Neural progenitor cell (in vitro differentiated cells): Measurements from ENCODE around the gene CENPX. TPM values are rescaled to one million over a fixed set of nuclear protein-coding genes. Genes with fewer than 3 reads are reported as not detected.

ENCODE experiments used
- DNase-seq: peaks from one replicate; pipeline ENCODE4 v3.0.0-alpha.2; 2016; ENCODE audit warnings: low spot score
- H2AFZ ChIP-seq: fragments of 200-600 bp; sonication (generic); replicated peaks from 2 replicates; pipeline ENCODE4 v1.6.1; 2016; ENCODE audit warnings: antibody characterized with exemption
- H3F3A ChIP-seq: fragments of 200-600 bp; sonication (generic); 2 replicates; pipeline ENCODE4 v1.6.1; 2016; ENCODE audit warnings: antibody characterized with exemption, low read depth
- H3K27ac ChIP-seq: fragments of 200-600 bp; sonication (generic); 2 replicates; pipeline ENCODE4 v1.5.1; 2016; ENCODE audit warnings: mild to moderate bottlenecking
- H3K27me3 ChIP-seq: fragments of 200-600 bp; sonication (generic); 2 replicates; pipeline ENCODE4 v1.6.1; 2016; ENCODE audit warnings: mild to moderate bottlenecking, moderate library complexity
- H3K36me3 ChIP-seq: fragments of 200-600 bp; sonication (generic); 2 replicates; pipeline ENCODE4 v1.5.1; 2016
- H3K4me1 ChIP-seq: fragments of 200-600 bp; sonication (generic); 2 replicates; pipeline ENCODE4 v1.6.1; 2016; ENCODE audit warnings: mixed run types
- H3K4me2 ChIP-seq: fragments of 200-600 bp; sonication (generic); 2 replicates; pipeline ENCODE4 v1.6.1; 2016
- H3K4me3 ChIP-seq: fragments of 200-600 bp; sonication (generic); 2 replicates; pipeline ENCODE4 v1.5.1; 2016
- H3K79me2 ChIP-seq: fragments of 200-600 bp; sonication (generic); 2 replicates; pipeline ENCODE4 v1.6.1; 2016; ENCODE audit warnings: low read depth
- H3K9ac ChIP-seq: fragments of 200-600 bp; sonication (generic); 2 replicates; pipeline ENCODE4 v1.6.1; 2016
- H3K9me3 ChIP-seq: fragments of 200-600 bp; sonication (generic); 2 replicates; pipeline ENCODE4 v1.5.1; 2016; ENCODE audit warnings: low read depth
- H4K20me1 ChIP-seq: fragments of 200-600 bp; sonication (generic); 2 replicates; pipeline ENCODE4 v1.6.1; 2016; ENCODE audit warnings: low read depth
- H3K27ac Mint-ChIP-seq: 3 replicates; pipeline ENCODE4 v1.8.0; 2021; ENCODE audit warnings: mixed read lengths
- H3K27me3 Mint-ChIP-seq: 2 replicates; pipeline ENCODE4 v1.8.0; 2022; ENCODE audit warnings: low read depth, mild to moderate bottlenecking, inconsistent platforms, moderate library complexity, mixed read lengths; ENCODE audit not compliant: insufficient read depth
- H3K36me3 Mint-ChIP-seq: 3 replicates; pipeline ENCODE4 v1.8.0; 2021; ENCODE audit warnings: mixed read lengths
- H3K4me1 Mint-ChIP-seq: 3 replicates; pipeline ENCODE4 v1.8.0; 2021; ENCODE audit warnings: mixed read lengths
- H3K4me3 Mint-ChIP-seq: 3 replicates; pipeline ENCODE4 v1.8.0; 2021; ENCODE audit warnings: mild to moderate bottlenecking, moderate library complexity, mixed read lengths
- H3K9me3 Mint-ChIP-seq: 3 replicates; pipeline ENCODE4 v1.8.0; 2020; ENCODE audit warnings: mixed read lengths
- EZH2 ChIP-seq: fragments of 200-600 bp; sonication (generic); IDR thresholded peaks from 2 replicates; pipeline ENCODE4 v1.6.1; 2017; ENCODE audit warnings: antibody characterized with exemption, mild to moderate bottlenecking, moderate library complexity
- EZH2phosphoT487 ChIP-seq: fragments of 200-600 bp; sonication (generic); IDR thresholded peaks from 2 replicates; pipeline ENCODE4 v1.6.1; 2017; ENCODE audit warnings: antibody characterized with exemption
- total RNA-seq: library from RNA; depleted of rRNA; stranded (reverse); fragments of >200 nt; gene quantifications from 2 replicates; pipeline ENCODE4 v1.2.3, GENCODE V29; 2015; ENCODE audit warnings: low replicate concordance
- TF ChIP-seq, protein P1 (sequence below): fragments of 200-600 bp; sonication (generic); IDR thresholded peaks from 2 replicates; pipeline ENCODE4 v1.5.1; 2017; ENCODE audit warnings: antibody characterized with exemption, mild to moderate bottlenecking

The CENPX gene
- total RNA-seq, 1 donor from 2014 or later, result 53.0 TPM

- Histone ChIP-seq H3K36me3 (no peaks in the 10 kb centered on the region), H3K4me3 (no peak overlapping the region), H3K9ac (no peak overlapping the region), H3K27ac (no peak overlapping the region), H3K79me2 (no peaks in the 10 kb centered on the region), H3K9me3 (no peaks in the 10 kb centered on the region), H2AFZ (no peak overlapping the region), H3F3A (no peaks in the 10 kb centered on the region), H4K20me1 (peaks cover 4% of the 10 kb centered on the region), H3K4me2 (no peak overlapping the region), H3K27me3 (no peaks in the 10 kb centered on the region), H3K4me1 (no peaks in the 10 kb centered on the region)
- H3K27ac Mint-ChIP-seq, result no peak overlapping the region
- peaks cover 3% of the 10 kb centered on the region for H3K27me3 Mint-ChIP-seq
- H3K4me1 Mint-ChIP-seq, result peaks cover 11% of the 10 kb centered on the region
- no peak for DNase-seq
- TF ChIP-seq EZH2 (no peak), EZH2phosphoT487 (no peak)
- TF ChIP-seq, protein P1, sequence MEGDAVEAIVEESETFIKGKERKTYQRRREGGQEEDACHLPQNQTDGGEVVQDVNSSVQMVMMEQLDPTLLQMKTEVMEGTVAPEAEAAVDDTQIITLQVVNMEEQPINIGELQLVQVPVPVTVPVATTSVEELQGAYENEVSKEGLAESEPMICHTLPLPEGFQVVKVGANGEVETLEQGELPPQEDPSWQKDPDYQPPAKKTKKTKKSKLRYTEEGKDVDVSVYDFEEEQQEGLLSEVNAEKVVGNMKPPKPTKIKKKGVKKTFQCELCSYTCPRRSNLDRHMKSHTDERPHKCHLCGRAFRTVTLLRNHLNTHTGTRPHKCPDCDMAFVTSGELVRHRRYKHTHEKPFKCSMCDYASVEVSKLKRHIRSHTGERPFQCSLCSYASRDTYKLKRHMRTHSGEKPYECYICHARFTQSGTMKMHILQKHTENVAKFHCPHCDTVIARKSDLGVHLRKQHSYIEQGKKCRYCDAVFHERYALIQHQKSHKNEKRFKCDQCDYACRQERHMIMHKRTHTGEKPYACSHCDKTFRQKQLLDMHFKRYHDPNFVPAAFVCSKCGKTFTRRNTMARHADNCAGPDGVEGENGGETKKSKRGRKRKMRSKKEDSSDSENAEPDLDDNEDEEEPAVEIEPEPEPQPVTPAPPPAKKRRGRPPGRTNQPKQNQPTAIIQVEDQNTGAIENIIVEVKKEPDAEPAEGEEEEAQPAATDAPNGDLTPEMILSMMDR, result peak; percentile 15
- H3K9me3 Mint-ChIP-seq, result no peaks in the 10 kb centered on the region
- peaks cover 4% of the 10 kb centered on the region for H3K36me3 Mint-ChIP-seq
- H3K4me3 Mint-ChIP-seq, result no peak overlapping the region
Measured at GRCh38 chr17:82007495-82008257, 15.0 kb downstream of the CENPX start.

- DNase-seq, result no peak
- Mint-ChIP-seq H3K27ac (no peak overlapping the region), H3K36me3 (peaks cover 4% of the 10 kb centered on the region), H3K4me3 (no peak overlapping the region), H3K9me3 (no peaks in the 10 kb centered on the region), H3K4me1 (peaks cover 11% of the 10 kb centered on the region), H3K27me3 (peaks cover 3% of the 10 kb centered on the region)
- no peaks in the 10 kb centered on the region for H3F3A ChIP-seq
- H2AFZ ChIP-seq, result no peak overlapping the region
- H3K4me2 ChIP-seq, result no peak overlapping the region
- H3K4me3 ChIP-seq, result no peak overlapping the region
- H3K36me3 ChIP-seq, result no peaks in the 10 kb centered on the region
- H4K20me1 ChIP-seq, result peaks cover 4% of the 10 kb centered on the region
- TF ChIP-seq EZH2phosphoT487 (no peak), EZH2 (no peak)
- TF ChIP-seq, protein P1, result no peak
- H3K27ac ChIP-seq, result no peak overlapping the region
- H3K79me2 ChIP-seq, result no peaks in the 10 kb centered on the region
- H3K27me3 ChIP-seq, result no peaks in the 10 kb centered on the region
- no peaks in the 10 kb centered on the region for H3K9me3 ChIP-seq
- no peak overlapping the region for H3K9ac ChIP-seq
- no peaks in the 10 kb centered on the region for H3K4me1 ChIP-seq
Measured at GRCh38 chr17:82007228-82007494, 15.5 kb downstream of the CENPX start.

DNA sequence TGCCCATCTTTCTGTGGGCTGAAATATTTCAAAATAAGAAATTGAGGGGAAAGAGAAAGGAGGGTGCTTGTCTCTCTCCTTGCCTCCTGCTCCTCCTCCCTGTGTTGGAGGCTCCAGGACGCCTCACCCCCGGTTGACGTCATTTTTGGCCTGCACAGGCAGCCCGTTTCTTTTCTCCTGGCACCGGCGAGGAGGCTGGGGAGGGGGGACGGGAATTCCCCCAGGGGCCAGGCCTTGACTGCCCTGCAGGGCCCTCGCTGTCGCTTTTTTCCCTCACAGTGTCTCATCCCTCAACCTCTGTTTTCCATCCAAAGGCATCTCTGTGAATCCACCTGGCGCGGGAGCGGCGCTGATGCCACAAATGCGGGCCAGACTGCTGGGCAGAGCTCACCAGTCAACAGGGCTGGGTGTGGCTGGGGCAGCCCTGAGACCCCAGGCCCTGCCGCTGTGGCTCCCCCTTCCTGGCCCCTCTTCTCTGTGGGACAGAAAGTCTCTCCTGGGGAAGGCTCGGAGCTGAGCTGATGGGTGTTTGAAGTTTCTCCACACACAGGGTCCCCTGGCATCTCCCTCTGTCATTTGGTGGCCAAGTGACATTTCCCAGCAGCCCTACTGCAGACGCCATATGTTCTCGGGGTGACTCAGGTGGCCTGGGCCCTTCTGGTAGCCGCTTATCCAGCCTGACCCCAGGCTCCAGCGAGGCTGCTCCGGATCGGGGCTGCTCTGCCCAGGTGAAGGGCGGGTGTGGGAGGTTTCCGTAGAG is 16.0 kb downstream of the CENPX start:
- TF ChIP-seq, protein P1, result no peak
- no peak for TF ChIP-seq EZH2phosphoT487
- no peak for TF ChIP-seq EZH2

More for the DNA sequence above, 16.0 kb downstream of the CENPX start:
- Histone ChIP-seq H3K27me3 (no peaks in the 10 kb centered on the region), H3K36me3 (no peaks in the 10 kb centered on the region), H2AFZ (no peak overlapping the region), H4K20me1 (peaks cover 4% of the 10 kb centered on the region), H3K4me1 (no peaks in the 10 kb centered on the region), H3K9me3 (no peaks in the 10 kb centered on the region), H3K9ac (no peak overlapping the region), H3K4me2 (no peak overlapping the region), H3K79me2 (no peaks in the 10 kb centered on the region), H3F3A (no peaks in the 10 kb centered on the region), H3K4me3 (no peak overlapping the region), H3K27ac (no peak overlapping the region)
- DNase-seq, result no peak
- Mint-ChIP-seq H3K36me3 (peaks cover 4% of the 10 kb centered on the region), H3K27me3 (peaks cover 3% of the 10 kb centered on the region), H3K4me1 (peaks cover 14% of the 10 kb centered on the region), H3K4me3 (no peak overlapping the region), H3K27ac (peak overlapping the region; percentile 42), H3K9me3 (no peaks in the 10 kb centered on the region)
